RWPE1 (cell line): ENCODE data around the gene KCNQ1.

Experiments
- CTCF ChIA-PET: fragments of 350-600 bp; sonication (Branson Sonifier 250); formaldehyde crosslinking; extraction: SDS; loops from one replicate; lab custom pipeline; 2021; lab: Yijun Ruan, JAX
- POLR2A ChIA-PET: fragments of 400-600 bp; formaldehyde crosslinking; extraction: SDS; loops from one replicate; lab custom pipeline; 2020; ENCODE audit warnings: antibody characterized with exemption; ENCODE audit not compliant: low non-redundant PET; lab: Yijun Ruan, JAX
- DNase-seq: peaks from one replicate; pipeline ENCODE4 v3.0.0; 2012; ENCODE audit warnings: low spot score
- H3K27ac ChIP-seq: fragments of 450-650 bp; 2 replicates; pipeline ENCODE4 v1.5.1; 2017
- CTCF ChIP-seq: fragments of 450-650 bp; conservative IDR thresholded peaks from 2 replicates; pipeline ENCODE4 v1.5.1; 2017; ENCODE audit warnings: low read depth, mild to moderate bottlenecking

KCNQ1 gene

GRCh38 chr11:2770096-2770751 lies 325.4 kb downstream of the KCNQ1 start:
- no peak for DNase-seq
- peak overlapping the region; percentile 55 for H3K27ac ChIP-seq
- ChIA-PET POLR2A (no interaction called here), CTCF (interaction anchor here (0.6 kb wide), 1 partner anchor 117 kb away, joined by 4 read pairs; no protein-coding TSS in a partner anchor)
- TF ChIP-seq CTCF = no peak

- DNase-seq = no peak
- ChIA-PET CTCF (interaction anchor here (0.6 kb wide), 1 partner anchor 117 kb away, joined by 4 read pairs; no protein-coding TSS in a partner anchor), POLR2A (interaction anchor here (0.5 kb wide), 1 partner anchor 122 kb away, joined by 3 read pairs; no protein-coding TSS in a partner anchor)
- peak overlapping the region; percentile 55 for H3K27ac ChIP-seq
- no peak for TF ChIP-seq CTCF
Measured at GRCh38 chr11:2770761-2771301, 326.0 kb downstream of the KCNQ1 start.

GRCh38 chr11:2771758-2772466 lies 327.1 kb downstream of the KCNQ1 start:
- peak overlapping the region; percentile 7; the same call in 1 of the 2 replicates for H3K27ac ChIP-seq
- POLR2A ChIA-PET = no interaction called here

GRCh38 chr11:2772544-2773031 lies 327.8 kb downstream of the KCNQ1 start:
- ChIA-PET POLR2A (no interaction called here), CTCF (interaction anchor here (0.6 to 1.1 kb wide), 3 partner anchors 116 to 444 kb away, joined by 4 to 5 read pairs (median 4); no protein-coding TSS in a partner anchor)
- TF ChIP-seq CTCF = no peak
- peak overlapping the region; percentile 7; the same call in 1 of the 2 replicates for H3K27ac ChIP-seq
- peak; percentile 56 for DNase-seq

More at GRCh38 chr11:2771758-2772466, 327.1 kb downstream of the KCNQ1 start:
- TF ChIP-seq CTCF = no peak
- no peak for DNase-seq
- CTCF ChIA-PET = no interaction called here

GRCh38 chr11:2774173-2775082 lies 329.6 kb downstream of the KCNQ1 start:
- CTCF ChIA-PET = interaction anchor here (0.7 kb wide), 1 partner anchor 50 kb away, joined by 3 read pairs; no protein-coding TSS in a partner anchor
- TF ChIP-seq CTCF = no peak
- DNase-seq = no peak
- POLR2A ChIA-PET = no interaction called here
- H3K27ac ChIP-seq = no peak overlapping the region; the same call in 1 of the 2 replicates
